WTC11 (cell line): ENCODE results near the gene SLCO4A1. TPM values are rescaled to one million over a fixed set of nuclear protein-coding genes. Genes with fewer than 3 reads are reported as not detected.

Experiments used
- ATAC-seq: fragments of 200-7000 bp; cut with Tn5 transposase; 2 replicates; pipeline ENCODE4 v1.10.0; 2021; ENCODE audit warnings: mild to moderate bottlenecking, moderate library complexity
- CTCF ChIA-PET: fragments of 300-600 bp; sonication (Branson Sonifier 250); formaldehyde crosslinking; loops from one replicate; lab custom pipeline; 2021; ENCODE audit warnings: antibody characterized with exemption; lab: Charles Lee
- POLR2A ChIA-PET: fragments of 350-600 bp; sonication (Branson Sonifier 250); formaldehyde crosslinking; loops from one replicate; lab custom pipeline; 2021; ENCODE audit warnings: antibody characterized with exemption; lab: Charles Lee
- DNase-seq: peaks from one replicate; pipeline ENCODE4 v3.0.0; 2021; ENCODE audit warnings: low spot score
- H3K27ac Mint-ChIP-seq: 2 replicates; pipeline ENCODE4 v1.8.0; 2021; ENCODE audit warnings: mixed read lengths
- H3K27me3 Mint-ChIP-seq: 2 replicates; pipeline ENCODE4 v1.8.0; 2021; ENCODE audit warnings: low read depth, mild to moderate bottlenecking, moderate library complexity, mixed read lengths
- H3K36me3 Mint-ChIP-seq: 2 replicates; pipeline ENCODE4 v1.8.0; 2021; ENCODE audit warnings: mixed read lengths
- H3K4me1 Mint-ChIP-seq: 2 replicates; pipeline ENCODE4 v1.8.0; 2022; ENCODE audit warnings: mixed read lengths
- H3K4me3 Mint-ChIP-seq: 2 replicates; pipeline ENCODE4 v1.8.0; 2021; ENCODE audit warnings: mild to moderate bottlenecking, moderate library complexity, mixed read lengths
- H3K9me3 Mint-ChIP-seq: 2 replicates; pipeline ENCODE4 v1.8.0; 2021; ENCODE audit warnings: mixed read lengths
- AR ChIP-seq: fragments of 250-450 bp; sonication (Bioruptor Pico); IDR thresholded peaks from 2 replicates; pipeline ENCODE4 v1.9.0; 2021; ENCODE audit warnings: mild to moderate bottlenecking
- CREM ChIP-seq: sonication (generic); formaldehyde crosslinking; IDR thresholded peaks from 2 replicates; pipeline ENCODE4 v1.8.1; 2022; ENCODE audit warnings: mild to moderate bottlenecking, missing genetic modification reagents, moderate library complexity
- FOXK1 ChIP-seq: sonication (generic); formaldehyde crosslinking; IDR thresholded peaks from 2 replicates; pipeline ENCODE4 v1.8.0; 2022; ENCODE audit warnings: mild to moderate bottlenecking, moderate library complexity, missing genetic modification reagents
- GTF2I ChIP-seq: fragments of 250-450 bp; sonication (Bioruptor Pico); conservative IDR thresholded peaks from 2 replicates; pipeline ENCODE4 v1.4.0; 2021; ENCODE audit warnings: mild to moderate bottlenecking
- PRDM15 ChIP-seq: sonication (generic); formaldehyde crosslinking; IDR thresholded peaks from 2 replicates; pipeline ENCODE4 v1.8.0; 2022; ENCODE audit warnings: missing genetic modification reagents
- PRRX2 ChIP-seq: fragments of 250-450 bp; sonication (Bioruptor Pico); IDR thresholded peaks from 2 replicates; pipeline ENCODE4 v1.8.0; 2021; ENCODE audit warnings: mild to moderate bottlenecking
- SOX15 ChIP-seq: fragments of 250-450 bp; sonication (Bioruptor Pico); IDR thresholded peaks from 2 replicates; pipeline ENCODE4 v1.9.0; 2021; ENCODE audit warnings: mild to moderate bottlenecking
- STAT6 ChIP-seq: sonication (generic); formaldehyde crosslinking; conservative IDR thresholded peaks from 2 replicates; pipeline ENCODE4 v1.8.1; 2023; ENCODE audit warnings: mild to moderate bottlenecking, low read depth, missing genetic modification reagents, moderate library complexity
- TCF7 ChIP-seq: sonication (generic); formaldehyde crosslinking; IDR thresholded peaks from 2 replicates; pipeline ENCODE4 v1.8.0; 2022; ENCODE audit warnings: mild to moderate bottlenecking, low read depth, missing genetic modification reagents, moderate library complexity
- TEAD1 ChIP-seq: sonication (generic); formaldehyde crosslinking; IDR thresholded peaks from 2 replicates; pipeline ENCODE4 v1.8.0; 2022; ENCODE audit warnings: mild to moderate bottlenecking, missing genetic modification reagents
- USF1 ChIP-seq: sonication (generic); formaldehyde crosslinking; IDR thresholded peaks from 2 replicates; pipeline ENCODE4 v1.8.0; 2022; ENCODE audit warnings: mild to moderate bottlenecking, missing genetic modification reagents
- ZBTB21 ChIP-seq: sonication (generic); formaldehyde crosslinking; IDR thresholded peaks from 2 replicates; pipeline ENCODE4 v1.8.1; 2023; ENCODE audit warnings: mild to moderate bottlenecking, missing genetic modification reagents, borderline replicate concordance
- ZNF121 ChIP-seq: sonication (generic); formaldehyde crosslinking; IDR thresholded peaks from 2 replicates; pipeline ENCODE4 v1.8.0; 2023; ENCODE audit warnings: missing genetic modification reagents
- ZNF138 ChIP-seq: sonication (generic); formaldehyde crosslinking; conservative IDR thresholded peaks from 2 replicates; pipeline ENCODE4 v1.8.1; 2022; ENCODE audit warnings: mild to moderate bottlenecking, moderate library complexity, missing genetic modification reagents
- ZNF423 ChIP-seq: fragments of 250-450 bp; sonication (Bioruptor Pico); IDR thresholded peaks from 2 replicates; pipeline ENCODE4 v2.1.2; 2022; ENCODE audit warnings: mild to moderate bottlenecking, moderate library complexity
- total RNA-seq: library from RNA; stranded (reverse); gene quantifications from 3 replicates; pipeline ENCODE4 v1.2.3, GENCODE V29; 2021
- TF ChIP-seq, protein P1 (sequence below): sonication (generic); formaldehyde crosslinking; IDR thresholded peaks from 2 replicates; pipeline ENCODE4 v1.8.1; 2022; ENCODE audit warnings: missing genetic modification reagents, borderline replicate concordance
- TF ChIP-seq, protein P2 (sequence below): sonication (generic); formaldehyde crosslinking; IDR thresholded peaks from 2 replicates; pipeline ENCODE4 v1.8.1; 2022; ENCODE audit warnings: low read depth, mild to moderate bottlenecking, moderate library complexity, missing genetic modification reagents, borderline replicate concordance
- TF ChIP-seq, protein P3 (sequence below): fragments of 250-450 bp; sonication (Bioruptor Pico); IDR thresholded peaks from 2 replicates; pipeline ENCODE4 v1.9.0; 2021; ENCODE audit warnings: mild to moderate bottlenecking
- TF ChIP-seq, protein P4 (sequence below): fragments of 250-450 bp; sonication (Bioruptor Pico); IDR thresholded peaks from 2 replicates; pipeline ENCODE4 v1.9.0; 2021; ENCODE audit warnings: moderate library complexity, mild to moderate bottlenecking, inconsistent platforms, borderline replicate concordance

SLCO4A1 gene
- total RNA-seq, 1 experiment from 2014 or later: 19.9 TPM

GRCh38 chr20:62604796-62605195 is 37.5 kb upstream of the SLCO4A1 start (continued):
- TF ChIP-seq FOXK1 (CRISPR knock-in tag): 0 out of 2 replicates have a peak, but pooled peaks have one; percentile 29
- TF ChIP-seq TEAD1 (CRISPR knock-in tag): no peak
- no peak for TF ChIP-seq SOX15 (CRISPR knock-in tag)
- TF ChIP-seq STAT6 (CRISPR knock-in tag): no peak
- no peak for TF ChIP-seq ZBTB21 (CRISPR knock-in tag)
- TF ChIP-seq, protein P1, sequence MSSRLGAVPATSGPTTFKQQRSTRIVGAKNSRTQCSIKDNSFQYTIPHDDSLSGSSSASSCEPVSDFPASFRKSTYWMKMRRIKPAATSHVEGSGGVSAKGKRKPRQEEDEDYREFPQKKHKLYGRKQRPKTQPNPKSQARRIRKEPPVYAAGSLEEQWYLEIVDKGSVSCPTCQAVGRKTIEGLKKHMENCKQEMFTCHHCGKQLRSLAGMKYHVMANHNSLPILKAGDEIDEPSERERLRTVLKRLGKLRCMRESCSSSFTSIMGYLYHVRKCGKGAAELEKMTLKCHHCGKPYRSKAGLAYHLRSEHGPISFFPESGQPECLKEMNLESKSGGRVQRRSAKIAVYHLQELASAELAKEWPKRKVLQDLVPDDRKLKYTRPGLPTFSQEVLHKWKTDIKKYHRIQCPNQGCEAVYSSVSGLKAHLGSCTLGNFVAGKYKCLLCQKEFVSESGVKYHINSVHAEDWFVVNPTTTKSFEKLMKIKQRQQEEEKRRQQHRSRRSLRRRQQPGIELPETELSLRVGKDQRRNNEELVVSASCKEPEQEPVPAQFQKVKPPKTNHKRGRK (CRISPR knock-in tag): no peak
- TF ChIP-seq USF1 (CRISPR knock-in tag): peak; percentile 56; the same call in 1 of the 2 replicates
- no peak for TF ChIP-seq ZNF423 (CRISPR knock-in tag)
- no peak for TF ChIP-seq AR (CRISPR knock-in tag)
- TF ChIP-seq GTF2I (CRISPR knock-in tag): no peak
- no peak for TF ChIP-seq CREM (CRISPR knock-in tag)
- no peak for TF ChIP-seq ZNF138 (CRISPR knock-in tag)
- no peak for TF ChIP-seq TCF7
- peak; percentile 21; the same call in 1 of the 2 replicates for TF ChIP-seq PRDM15

DNA sequence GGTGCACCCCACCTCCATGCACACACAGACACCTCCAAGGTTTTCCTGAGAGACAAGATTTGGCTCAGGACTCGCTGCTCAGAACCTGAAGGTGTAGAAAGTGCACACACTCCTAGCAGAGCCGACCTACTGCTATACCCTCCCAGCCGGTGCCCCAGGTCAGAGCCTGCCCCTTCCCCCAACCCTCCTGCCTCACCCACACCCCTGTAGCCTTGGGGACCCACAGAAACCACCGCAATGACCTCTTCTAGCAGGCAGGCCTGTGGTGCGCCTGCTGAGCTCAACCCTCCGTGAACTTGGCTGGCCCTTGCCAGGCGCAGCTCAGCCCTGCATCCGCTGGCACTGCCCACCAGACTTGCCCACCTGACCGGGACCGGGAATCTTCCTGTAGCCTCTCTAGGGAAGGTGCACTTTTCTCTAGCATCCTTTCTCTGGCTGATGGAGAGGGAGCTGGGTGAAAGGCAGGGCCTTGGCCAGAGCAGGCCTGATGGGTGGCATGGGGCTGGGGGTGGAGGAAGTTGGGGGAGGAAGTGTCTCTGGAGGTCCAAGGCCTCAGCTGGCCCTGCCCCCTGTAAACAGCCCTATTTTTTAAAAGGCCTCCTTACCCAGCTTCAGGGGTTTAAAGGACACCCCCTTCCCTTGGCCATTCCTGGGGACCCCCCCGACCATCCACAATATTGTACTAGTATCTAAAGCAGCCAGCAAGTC is 36.9 kb upstream of the SLCO4A1 start:
- H3K4me1 Mint-ChIP-seq: peaks cover 40% of the 10 kb centered on the region
- TF ChIP-seq, protein P2, sequence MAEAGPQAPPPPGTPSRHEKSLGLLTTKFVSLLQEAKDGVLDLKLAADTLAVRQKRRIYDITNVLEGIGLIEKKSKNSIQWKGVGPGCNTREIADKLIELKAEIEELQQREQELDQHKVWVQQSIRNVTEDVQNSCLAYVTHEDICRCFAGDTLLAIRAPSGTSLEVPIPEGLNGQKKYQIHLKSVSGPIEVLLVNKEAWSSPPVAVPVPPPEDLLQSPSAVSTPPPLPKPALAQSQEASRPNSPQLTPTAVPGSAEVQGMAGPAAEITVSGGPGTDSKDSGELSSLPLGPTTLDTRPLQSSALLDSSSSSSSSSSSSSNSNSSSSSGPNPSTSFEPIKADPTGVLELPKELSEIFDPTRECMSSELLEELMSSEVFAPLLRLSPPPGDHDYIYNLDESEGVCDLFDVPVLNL (CRISPR knock-in tag): no peak
- TF ChIP-seq, protein P3, sequence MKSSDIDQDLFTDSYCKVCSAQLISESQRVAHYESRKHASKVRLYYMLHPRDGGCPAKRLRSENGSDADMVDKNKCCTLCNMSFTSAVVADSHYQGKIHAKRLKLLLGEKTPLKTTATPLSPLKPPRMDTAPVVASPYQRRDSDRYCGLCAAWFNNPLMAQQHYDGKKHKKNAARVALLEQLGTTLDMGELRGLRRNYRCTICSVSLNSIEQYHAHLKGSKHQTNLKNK (CRISPR knock-in tag): no peak
- TF ChIP-seq CREM (CRISPR knock-in tag): no peak
- no peak for TF ChIP-seq FOXK1 (CRISPR knock-in tag)
- TF ChIP-seq ZNF121 (CRISPR knock-in tag): no peak
- TF ChIP-seq, protein P4, sequence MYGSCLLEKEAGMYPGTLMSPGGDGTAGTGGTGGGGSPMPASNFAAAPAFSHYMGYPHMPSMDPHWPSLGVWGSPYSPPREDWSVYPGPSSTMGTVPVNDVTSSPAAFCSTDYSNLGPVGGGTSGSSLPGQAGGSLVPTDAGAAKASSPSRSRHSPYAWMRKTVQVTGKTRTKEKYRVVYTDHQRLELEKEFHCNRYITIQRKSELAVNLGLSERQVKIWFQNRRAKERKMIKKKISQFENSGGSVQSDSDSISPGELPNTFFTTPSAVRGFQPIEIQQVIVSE (CRISPR knock-in tag): no peak
- TF ChIP-seq PRRX2: no peak

More for the DNA sequence above, 36.9 kb upstream of the SLCO4A1 start:
- no peak overlapping the region for H3K4me3 Mint-ChIP-seq
- CTCF ChIA-PET: interaction anchor here (1.1 to 3.4 kb wide), 3 partner anchors 12 to 204 kb away, joined by 3 to 26 read pairs (median 3); no protein-coding TSS in a partner anchor
- H3K27me3 Mint-ChIP-seq: no peaks in the 10 kb centered on the region
- 0 out of 2 replicates have a peak, but pooled peaks cover under 1% of the 10 kb centered on the region for H3K36me3 Mint-ChIP-seq
- no peak for ATAC-seq
- peaks cover under 1% of the 10 kb centered on the region for H3K9me3 Mint-ChIP-seq
- peak overlapping the region; percentile 60; the same call in 1 of the 2 replicates for H3K27ac Mint-ChIP-seq
- POLR2A ChIA-PET: no interaction called here
- DNase-seq: no peak
